22Rv1 (cell line): ENCODE results near the gene WWOX.

Experiments used
- H3K27ac ChIP-seq: fragments of 450-650 bp; 2 replicates; pipeline ENCODE4 v1.5.1; 2017
- CTCF ChIP-seq: fragments of 450-650 bp; IDR thresholded peaks from 2 replicates; pipeline ENCODE4 v1.5.1; 2017; ENCODE audit warnings: mild to moderate bottlenecking
- ZFX ChIP-seq: fragments of 450-650 bp; IDR thresholded peaks from 2 replicates; pipeline ENCODE4 v1.6.1; 2017; ENCODE audit warnings: antibody characterized with exemption, borderline replicate concordance

Gene WWOX

GRCh38 chr16:78194948-78195347, 95.5 kb downstream of the WWOX start:
- H3K27ac ChIP-seq: no peak overlapping the region
- no peak for TF ChIP-seq CTCF
- TF ChIP-seq ZFX: no peak

- TF ChIP-seq ZFX (no peak), CTCF (no peak)
- H3K27ac ChIP-seq: no peak overlapping the region
These were observed 96.3 kb downstream of the WWOX start for GRCh38 chr16:78195797-78196196.

- TF ChIP-seq ZFX (no peak), CTCF (no peak)
- H3K27ac ChIP-seq: no peak overlapping the region
These were observed 97.0 kb downstream of the WWOX start for GRCh38 chr16:78196502-78196901.

GRCh38 chr16:78198288-78198687, 98.8 kb downstream of the WWOX start:
- no peak for TF ChIP-seq ZFX
- no peak for TF ChIP-seq CTCF
- H3K27ac ChIP-seq: no peak overlapping the region

GRCh38 chr16:78199325-78200022, 100.0 kb downstream of the WWOX start:
- H3K27ac ChIP-seq: no peak overlapping the region
- TF ChIP-seq ZFX: no peak
- TF ChIP-seq CTCF: no peak

- peak overlapping the region; percentile 55 for H3K27ac ChIP-seq
- no peak for TF ChIP-seq CTCF
- TF ChIP-seq ZFX: no peak
These were observed 100.6 kb downstream of the WWOX start for GRCh38 chr16:78200023-78200389.

GRCh38 chr16:78200623-78201096, 101.2 kb downstream of the WWOX start:
- H3K27ac ChIP-seq: peak overlapping the region; percentile 55
- TF ChIP-seq ZFX (no peak), CTCF (no peak)
